Activated CD4-positive, alpha-beta T cell treated with anti-CD3 and anti-CD28 coated beads, Interleukin-2, amount 50 U/mL, for 4 hours (primary cell): Measurements from ENCODE around the gene SRPRB.

Source experiments
- DNase-seq, 2 experiments: peaks; one replicate each; pipeline ENCODE4 v3.0.0-alpha.2; 2020

SRPRB gene

DNA sequence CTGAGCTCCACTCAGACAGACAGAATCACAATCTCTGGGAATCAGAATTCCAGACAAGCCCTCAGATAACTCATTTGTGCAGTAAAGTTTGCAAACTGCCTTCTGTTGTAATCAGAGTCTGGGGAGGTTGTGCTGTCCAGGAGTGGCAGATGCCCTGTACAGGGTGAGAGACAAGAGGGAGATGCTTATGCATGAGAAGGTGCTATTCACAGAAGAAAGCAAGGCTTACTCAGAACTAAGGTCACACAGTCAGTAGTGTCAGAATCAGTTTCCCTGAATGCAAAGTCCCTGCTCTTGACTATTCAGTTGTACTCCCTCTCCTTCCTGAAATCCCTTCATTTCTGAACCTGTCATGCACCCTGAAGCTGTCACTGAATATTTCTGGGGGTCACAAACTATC, 43.7 kb downstream of the SRPRB start:
- no peak for DNase-seq

DNA sequence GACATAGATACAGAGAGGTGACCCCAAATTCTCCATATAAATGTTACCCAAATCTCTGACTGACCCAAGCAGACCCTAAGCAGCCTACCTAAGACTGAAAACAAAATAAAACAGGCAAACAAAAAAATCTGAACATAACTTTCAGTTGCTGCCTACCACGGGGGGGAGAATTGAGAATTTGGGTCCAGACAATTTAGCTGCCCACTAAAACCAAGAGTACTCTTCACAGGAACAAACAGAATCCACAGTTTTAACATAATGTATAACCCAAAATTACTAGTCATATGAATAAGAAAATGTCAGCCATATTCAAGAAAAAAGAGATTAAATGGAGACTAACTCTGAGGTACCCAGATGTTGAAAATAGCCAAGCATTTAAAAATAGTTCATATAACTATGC, 44.4 kb downstream of the SRPRB start:
- DNase-seq, result no peak

DNA sequence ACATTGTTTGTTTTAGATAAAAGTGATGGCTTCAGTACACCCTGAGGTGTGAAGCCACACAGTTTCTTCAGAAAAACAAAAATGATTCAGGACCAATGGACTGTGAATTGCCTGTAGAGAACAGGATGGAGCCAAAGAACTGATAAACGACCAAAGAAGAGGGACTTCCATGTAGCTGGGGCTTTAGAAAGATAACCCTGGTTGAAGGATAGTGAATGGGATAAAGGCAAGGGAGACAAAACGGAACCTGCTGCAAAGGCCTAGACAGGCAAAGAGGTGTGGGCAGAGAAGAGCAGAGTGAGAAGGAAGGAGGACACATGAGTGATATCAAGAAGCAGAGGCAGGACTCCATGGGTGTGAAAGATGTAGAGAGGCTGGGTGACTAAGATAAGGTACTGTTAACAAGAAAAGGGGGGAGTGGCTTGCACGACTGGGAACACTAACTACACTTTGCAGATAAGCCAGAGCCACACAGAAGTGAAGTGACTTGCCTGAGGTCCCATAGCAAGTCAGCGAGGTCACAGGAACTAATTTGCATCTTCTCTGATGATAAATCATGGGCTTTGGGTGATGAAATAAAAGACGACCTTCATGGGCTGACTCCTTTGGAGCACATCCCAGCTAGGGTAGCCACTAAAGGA, 45.8 kb downstream of the SRPRB start:
- no peak for DNase-seq

DNA sequence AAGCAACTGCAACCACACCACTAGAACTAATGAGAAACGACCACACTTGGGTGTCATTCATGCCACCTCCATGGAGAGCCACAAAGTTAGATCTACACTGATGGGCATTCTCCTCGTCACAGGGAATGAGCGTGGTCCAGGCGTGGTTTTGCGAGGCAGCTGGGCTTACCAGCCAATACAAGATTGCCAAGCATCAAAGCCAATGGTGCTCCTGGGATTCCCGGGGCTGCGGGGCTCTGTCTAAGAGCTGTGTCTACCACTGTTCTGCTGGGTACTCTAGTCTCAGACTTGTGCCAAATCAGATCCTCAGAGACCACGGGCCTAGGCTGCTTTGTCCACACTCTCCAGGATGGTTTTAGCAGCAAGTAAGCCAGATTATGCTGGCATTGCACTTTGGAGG, 46.3 kb downstream of the SRPRB start:
- no peak for DNase-seq

DNA sequence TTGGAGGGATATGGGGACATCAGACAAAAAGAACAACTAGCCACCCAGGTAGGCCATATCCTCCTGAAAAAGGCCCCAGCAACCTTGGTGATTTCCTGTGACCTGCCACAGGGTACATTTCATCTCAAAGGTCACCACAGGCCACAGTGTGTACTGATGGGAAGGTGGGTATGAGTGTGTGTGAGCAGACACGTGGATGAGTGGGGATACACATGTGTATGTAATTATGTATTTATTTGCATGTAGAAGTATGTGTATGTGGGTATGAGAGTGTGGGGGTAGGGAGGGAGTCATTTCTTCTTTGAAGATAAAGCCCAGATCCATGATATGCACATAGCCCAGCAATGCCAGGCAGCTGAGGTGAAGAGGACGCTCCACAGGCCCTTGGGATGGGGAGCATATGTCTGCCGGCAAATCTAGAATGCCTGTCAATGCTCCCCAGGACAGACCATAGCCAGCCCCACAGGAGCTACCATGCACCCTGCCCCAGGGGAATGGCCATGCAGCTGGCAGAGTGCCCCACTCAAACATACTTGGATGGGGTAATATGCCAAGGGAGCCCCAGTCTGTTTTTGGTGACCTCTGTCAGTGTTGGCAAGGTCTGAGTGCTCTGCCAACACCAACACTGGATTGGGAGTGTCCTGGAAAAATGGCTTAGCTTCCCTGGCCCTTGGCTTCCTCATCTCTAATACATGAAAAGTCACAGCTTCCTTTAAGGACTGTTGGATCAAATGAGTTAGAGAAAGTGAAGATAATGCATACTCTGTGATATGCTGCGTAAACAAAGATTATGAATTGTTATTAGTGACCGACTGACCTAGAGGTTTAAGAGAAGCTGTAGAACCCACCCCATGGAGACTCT, 47.7 kb downstream of the SRPRB start:
- DNase-seq, result no peak

DNA sequence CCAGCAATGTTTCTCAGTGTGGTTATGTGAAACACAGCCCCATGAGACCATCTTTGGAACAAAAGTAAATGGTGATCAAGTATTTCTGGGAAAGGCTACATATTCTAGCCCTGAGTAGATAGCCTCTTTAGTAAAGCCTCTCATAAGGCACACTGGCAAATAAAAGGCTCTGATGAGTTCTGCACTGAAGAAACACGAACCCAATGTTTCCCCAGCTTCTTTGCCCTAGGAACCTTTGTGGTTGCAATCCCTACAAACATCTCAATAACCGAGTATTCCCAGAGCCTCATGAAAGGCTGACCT, 48.3 kb downstream of the SRPRB start:
- DNase-seq, result no peak

DNA sequence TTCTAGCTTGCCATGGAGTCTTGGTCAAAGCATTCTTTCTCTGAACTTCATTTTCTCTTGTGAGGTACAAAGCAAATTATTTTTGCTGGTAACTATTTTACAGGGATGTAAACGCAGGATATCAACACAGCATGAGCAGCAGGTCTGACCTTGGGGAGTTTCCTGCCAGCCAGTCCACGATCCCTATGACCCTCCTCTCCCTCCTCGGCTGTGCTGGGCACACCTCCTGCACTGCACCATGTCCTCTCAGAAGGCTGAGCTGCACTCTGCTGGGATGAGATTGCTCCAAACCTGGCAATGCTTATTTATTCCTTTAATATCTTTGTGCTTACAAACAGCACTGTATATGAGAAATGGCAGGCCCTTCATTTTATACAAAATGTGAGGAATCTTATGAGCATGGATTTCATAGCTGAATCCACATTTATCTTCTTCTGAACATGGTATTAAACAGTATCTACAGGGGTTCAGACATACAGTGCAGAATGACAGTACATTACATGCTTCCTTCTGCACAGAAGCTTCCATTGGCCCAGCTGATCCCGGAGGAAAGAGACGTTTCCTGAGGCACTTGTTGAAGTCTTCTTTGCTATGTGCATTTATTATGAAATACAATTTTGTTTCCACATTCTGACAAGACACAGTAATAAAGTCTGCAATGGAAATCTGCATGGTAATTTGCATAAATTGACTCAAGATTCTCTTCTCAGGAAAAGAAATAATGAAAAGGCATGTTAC, 48.8 kb downstream of the SRPRB start:
- no peak for DNase-seq

DNA sequence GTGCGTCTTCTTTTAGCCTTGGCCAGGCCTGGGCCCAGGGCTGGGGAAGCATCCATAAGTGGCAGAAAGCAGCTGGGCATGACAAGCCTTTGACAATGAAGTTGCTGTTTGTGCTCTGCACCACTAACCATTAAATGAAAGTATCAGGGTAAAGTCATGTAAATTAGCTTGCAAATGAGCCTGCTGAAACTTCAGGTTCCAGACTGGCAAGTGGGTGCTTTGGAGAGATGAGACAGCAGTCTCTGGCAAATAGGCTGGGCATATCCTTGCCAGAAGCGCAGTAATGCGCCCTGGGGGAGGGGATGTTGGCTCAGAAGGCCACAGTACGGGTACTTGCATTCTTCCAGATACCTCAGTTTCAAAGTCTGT, 49.4 kb downstream of the SRPRB start:
- no peak for DNase-seq

DNA sequence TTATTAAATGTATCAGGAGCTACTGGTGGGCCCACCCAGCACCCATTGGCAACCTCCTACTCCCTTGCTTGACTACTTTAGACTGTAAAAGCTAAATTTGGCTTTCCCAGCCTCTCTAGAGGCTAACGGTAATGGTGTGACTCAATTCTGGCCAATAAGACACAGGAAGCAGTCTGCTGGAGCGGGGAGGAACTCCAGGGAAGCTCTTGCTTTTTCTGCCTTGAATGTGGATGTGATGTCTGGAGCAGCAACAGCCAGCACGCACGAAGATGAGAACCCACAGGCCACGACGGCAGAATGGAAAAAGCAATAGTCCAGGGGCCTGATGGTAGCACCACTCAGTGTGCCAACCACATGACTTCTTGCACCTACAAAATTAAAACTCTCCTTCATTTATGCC, 50.2 kb downstream of the SRPRB start:
- DNase-seq, result no peak

DNA sequence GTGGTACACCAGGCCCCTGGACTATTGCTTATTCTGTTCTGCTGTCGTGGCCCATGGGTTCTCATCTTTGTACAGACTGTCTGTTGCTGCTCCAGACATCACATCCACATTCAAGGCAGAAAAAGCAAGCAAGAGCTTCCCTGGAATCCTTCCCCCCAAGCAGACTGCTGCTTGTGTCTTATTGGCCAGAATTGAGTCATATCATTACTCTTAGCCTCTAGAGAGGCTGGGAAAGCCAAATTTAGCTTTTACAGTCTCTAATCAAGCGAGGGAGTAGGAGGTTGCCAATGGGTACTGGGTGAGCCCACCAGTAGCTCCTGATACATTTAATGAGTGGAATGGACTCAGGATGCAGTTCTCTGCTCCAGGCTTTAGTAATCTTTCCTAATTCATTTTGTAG, 50.7 kb downstream of the SRPRB start:
- DNase-seq, result no peak

DNA sequence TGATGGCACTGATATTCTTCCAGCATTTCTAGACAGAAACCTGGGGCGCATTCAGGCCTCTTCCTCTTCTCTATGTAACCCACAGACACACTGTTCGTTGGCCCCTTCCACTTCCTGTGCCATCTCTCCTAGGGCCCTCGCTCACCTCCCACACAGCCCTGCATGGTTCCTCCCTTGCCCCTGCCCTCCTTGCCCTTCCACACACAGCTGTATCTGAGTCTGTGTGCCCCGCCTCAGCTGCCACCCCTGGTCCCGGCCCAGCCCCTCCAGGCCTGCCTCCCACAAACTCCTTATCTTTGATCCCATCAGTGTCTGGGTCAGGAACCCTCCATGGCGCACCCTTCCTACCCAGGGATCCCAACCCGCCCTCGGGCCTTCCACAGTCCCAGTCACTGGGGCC, 52.2 kb downstream of the SRPRB start:
- no peak for DNase-seq

DNA sequence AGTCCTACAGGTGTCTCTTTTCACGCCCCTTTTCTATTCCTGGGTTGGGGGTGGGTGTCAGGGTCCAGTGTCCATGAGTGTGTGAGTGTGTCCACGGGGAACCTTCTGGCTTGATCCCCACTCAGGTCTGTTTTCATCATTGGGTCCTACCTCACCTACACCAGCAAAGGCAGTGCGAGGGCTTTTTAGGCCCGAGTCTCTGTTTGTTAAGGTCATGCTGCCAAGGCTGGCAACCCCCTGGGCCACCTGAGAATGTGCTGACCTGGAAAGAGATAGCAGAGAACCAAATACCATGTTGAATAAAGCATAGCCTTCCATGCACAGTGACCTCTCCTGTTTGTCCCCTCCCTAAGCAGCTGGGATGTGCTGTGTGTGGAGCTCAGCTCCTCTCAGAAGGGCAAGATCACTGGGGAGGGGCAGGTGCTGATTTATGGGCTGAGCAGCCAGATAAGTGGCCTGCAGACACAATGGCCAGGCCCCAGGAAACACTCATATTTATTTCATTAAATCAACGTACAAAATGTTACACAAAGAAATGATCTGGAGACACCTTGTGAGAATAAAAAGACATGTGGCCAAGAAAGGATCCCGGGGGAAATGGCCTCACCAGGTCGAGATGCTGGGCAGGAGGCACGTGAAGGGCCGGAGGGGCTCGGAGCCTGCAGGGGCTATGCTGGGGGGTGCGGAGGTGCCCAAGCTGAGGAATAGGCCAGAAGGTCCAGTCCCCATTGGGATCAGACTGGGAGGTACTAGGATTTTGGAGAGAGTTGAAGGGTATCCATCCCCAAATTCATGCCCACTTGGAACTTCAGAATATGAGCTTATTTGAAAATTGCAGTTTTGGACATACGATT, 54.0 kb downstream of the SRPRB start:
- no peak for DNase-seq

DNA sequence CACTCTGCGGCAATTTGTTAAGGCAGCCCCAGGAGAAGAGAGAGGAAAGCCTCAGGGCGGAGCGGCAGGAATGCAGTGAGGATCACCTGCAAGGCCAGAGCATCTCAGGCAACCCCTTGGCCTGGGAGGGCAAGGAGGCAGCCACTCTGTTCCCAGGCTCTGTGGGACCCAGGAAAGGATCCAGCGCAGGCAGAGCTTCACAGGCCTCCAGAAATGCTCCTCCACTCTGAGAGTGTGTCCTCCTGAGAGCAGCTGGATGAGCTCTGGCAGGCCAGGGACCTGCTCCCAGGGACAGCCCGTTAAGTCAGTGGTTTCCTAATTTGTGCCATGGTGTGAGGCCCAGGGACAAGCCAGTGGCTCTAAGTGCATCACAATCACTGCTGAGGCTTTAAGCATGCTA, 54.9 kb downstream of the SRPRB start:
- no peak for DNase-seq

DNA sequence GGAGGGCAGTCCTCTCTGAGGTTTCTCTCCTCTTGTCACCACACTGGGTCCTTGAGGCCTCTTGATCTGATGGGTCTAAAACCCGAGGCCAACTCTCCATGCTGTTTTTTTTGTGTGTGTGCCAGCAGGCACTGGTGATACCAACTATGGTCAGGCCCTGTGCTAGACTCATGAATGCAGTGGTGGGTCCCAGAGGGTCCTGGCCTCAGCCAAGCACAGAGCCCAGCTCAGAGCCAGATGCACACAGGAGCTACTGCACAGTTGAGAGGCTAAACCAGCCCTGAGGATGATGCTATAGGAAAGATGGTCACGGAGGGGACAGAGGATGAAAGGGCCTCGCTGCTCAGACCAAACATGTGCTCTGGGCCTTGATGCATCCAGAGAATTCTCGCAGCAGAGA, 56.5 kb downstream of the SRPRB start:
- no peak for DNase-seq

DNA sequence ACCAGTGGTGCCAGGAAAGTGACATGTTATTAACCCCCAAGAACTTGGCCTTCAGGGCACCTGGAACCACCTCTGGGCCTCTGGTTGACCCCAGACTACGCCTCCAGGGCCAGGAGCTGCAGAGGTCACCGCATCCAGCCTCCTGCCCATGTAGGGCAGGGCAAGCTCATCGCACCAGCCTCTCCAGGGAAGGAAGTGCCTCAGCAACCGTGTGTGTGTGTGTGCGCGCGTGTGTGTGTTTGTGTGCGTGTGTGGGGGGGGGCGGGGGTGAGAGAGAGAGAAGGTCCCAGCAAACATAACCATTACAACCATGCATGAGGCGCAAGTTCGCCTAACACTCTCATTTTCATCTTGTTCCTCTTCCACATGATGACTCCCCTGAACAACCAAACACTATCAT, 58.3 kb downstream of the SRPRB start:
- DNase-seq, result no peak

DNA sequence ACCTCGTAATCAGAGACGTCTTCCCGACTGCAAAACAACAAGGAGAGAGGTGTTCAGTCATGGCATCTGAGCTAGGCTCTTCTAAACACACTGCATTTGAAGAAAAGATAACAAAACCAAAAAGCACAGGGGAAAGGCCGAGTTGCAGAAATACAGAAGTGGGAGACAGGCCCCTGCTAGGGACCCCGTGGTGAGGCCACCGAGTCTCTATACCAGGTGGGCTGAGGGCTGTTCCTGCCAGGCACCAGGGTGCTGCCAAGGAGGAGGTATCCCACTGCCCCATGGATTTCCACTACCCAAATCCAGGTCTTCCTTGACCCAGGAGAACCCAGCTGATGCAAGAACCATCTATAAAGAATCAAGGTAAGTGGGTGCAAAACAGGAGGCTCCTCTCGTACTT, 59.0 kb downstream of the SRPRB start:
- DNase-seq, result no peak

DNA sequence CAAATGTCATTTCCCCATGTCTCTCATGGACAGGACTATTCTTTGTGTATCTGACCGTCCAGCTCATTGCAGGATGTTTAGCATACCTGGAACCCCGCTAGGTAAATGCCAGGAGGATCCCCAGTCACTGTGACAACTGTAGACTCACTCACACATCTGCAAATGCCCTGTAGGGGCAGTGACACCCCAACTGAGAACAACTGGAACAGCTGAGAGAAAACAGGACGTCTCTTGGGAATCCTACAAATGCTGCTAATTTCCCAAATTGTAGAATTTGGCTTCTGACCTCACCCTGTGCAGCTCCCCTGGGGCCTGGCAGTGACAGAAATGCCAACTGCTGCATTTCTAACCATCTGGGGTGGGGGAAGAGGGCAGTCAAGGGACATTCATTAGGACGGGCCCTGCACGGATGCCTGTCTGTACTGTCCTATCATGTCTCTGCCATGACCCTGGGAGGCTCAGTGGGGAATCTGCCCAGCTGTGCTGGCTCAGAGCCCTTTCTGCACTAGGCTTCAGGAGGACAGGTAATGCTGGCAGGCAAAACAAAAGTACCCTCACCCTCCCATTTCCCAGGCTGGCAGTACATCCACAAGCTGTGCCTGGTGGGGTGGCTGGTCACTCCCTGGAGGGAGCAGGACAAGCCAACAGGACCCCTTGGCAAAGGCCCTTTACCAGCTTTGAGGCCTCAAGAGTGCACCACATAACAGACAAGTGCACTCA, 59.7 kb downstream of the SRPRB start:
- DNase-seq, result no peak

DNA sequence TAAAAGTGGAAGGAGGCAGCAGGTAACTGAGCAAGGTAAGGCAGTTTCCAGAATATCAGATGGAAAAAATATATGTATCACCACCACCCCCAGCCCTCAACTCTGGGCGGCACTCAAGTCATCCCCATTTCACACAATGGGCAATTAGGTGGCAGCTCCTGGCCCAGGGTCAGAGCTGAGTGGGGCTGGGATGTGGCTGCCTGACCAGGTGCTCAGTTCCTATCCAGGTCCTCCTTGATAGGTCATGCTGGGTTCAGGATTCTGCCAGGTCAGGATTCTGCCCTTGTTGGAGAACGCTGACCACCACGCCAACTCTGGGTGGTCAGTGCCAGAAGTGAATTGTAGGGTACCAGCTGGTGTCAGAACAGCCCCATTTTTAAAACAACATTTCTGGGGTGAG, 60.5 kb downstream of the SRPRB start:
- no peak for DNase-seq

DNA sequence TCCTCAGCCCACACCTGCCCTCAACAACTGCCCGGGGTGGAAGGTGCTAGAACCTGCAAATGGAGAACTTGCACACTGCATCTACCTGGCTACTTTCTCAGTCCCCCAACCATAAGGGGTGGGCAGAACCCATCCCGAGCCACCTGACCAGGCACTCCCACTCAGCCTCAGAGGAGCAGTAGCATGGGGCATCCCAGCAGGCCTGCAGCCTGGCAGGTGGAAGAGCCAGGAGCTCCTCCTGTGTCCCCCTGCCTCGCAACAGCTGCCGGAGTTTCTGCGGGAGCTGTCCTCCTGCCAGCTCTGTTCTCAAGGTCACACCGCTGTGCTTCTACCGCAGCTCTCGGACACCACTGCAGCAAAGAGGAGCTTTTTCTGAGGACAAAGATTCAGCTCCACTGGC, 62.6 kb downstream of the SRPRB start:
- DNase-seq, result no peak

DNA sequence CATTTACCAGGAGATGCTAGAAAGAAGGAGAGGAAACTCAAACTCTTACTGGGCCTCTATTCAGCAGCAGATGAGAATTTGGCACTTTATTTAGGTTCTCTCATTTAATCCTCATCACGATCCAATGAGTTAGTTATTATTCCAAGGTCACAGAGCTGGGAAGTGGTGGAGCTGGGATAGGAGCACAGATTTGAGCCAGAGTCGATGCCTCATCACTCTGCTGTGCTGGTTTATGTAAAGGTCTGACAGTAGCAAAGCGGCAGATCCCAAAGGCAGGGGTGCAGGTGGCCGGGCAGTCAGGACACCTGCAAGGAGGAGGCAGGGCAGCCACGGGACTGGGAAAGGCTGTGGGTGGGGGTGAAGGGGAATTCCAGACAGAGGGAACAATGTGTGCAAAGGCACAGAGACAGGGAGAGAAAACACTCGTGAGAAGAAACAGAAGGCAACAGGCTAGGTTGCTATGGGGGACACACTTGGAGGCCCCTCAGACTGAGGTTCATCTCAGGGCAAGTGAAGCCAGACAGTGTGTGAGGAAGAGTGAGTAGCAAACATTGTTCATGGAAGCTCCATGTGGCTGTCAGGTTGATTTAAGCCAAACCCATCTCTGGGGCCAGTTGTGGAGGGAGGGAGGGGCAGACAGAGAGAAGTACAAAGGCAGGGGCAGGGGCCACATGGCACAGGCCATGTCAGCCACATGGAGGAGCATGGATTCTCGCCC, 63.3 kb downstream of the SRPRB start:
- DNase-seq, result no peak

DNA sequence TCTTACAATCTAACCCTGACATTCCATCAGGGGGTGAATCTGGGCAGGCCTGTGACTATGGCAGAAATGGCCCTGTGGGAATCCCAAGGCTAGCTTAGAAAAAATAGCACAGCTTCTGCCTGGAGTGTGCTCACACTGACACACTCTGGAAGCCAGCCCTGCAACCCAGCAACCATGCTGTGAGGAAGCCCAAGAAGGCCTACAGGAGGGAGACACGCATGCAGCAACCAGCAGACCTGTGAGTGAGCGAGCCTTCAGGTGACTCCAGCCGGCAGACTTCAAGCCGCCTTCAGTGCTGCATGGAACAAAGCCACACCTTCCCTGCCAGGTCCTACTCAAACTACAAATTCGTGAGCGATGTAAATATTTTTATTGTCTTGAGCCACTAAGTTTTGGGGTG, 64.0 kb downstream of the SRPRB start:
- no peak for DNase-seq

DNA sequence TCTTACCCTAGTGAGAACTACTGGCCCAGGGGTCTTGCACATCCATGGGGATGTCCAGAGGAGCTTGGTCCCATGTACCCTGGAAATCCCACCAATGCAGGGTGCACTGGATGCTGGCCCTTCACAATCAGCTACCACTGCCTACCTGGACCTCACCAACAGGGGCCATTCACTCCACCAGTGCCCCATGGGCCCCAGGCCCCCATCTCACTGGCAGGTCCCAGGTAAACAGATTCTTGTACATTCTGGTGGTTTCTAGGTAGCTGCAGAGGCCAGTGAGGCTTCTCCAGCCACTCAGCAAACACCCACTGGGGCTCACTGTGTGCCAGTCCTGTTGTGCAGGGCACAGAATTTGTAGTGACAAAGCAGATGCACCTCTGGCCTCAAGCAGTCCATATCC, 65.2 kb downstream of the SRPRB start:
- no peak for DNase-seq
